Chondrocyte (in vitro differentiated cells): Measurements from ENCODE around the gene TDRD9. TPM values are rescaled to one million over a fixed set of nuclear protein-coding genes. Genes with fewer than 3 reads are reported as not detected.
A peak's percentile ranks its signal among the peaks of the same experiment; 100 is the strongest.

Experiments
- DNase-seq: peaks from one replicate; pipeline ENCODE4 v3.0.0; 2021; ENCODE audit warnings: mixed read lengths, low spot score
- H3K27ac Mint-ChIP-seq: one replicate; pipeline ENCODE4 v1.8.0; 2021; ENCODE audit warnings: mild to moderate bottlenecking, moderate library complexity, mixed read lengths; ENCODE audit not compliant: unreplicated experiment
- H3K27me3 Mint-ChIP-seq: 2 replicates; pipeline ENCODE4 v1.8.0; 2021; ENCODE audit warnings: low read depth, mixed read lengths
- H3K36me3 Mint-ChIP-seq: 2 replicates; pipeline ENCODE4 v1.8.0; 2021; ENCODE audit warnings: low read depth, mixed read lengths
- H3K4me1 Mint-ChIP-seq: 2 replicates; pipeline ENCODE4 v1.8.0; 2021; ENCODE audit warnings: low read depth, mild to moderate bottlenecking, mixed read lengths
- H3K4me3 Mint-ChIP-seq: one replicate; pipeline ENCODE4 v1.8.0; 2021; ENCODE audit warnings: mild to moderate bottlenecking, moderate library complexity, mixed read lengths; ENCODE audit not compliant: unreplicated experiment
- H3K9me3 Mint-ChIP-seq: 2 replicates; pipeline ENCODE4 v1.8.0; 2021; ENCODE audit warnings: low read depth, mixed read lengths
- total RNA-seq: library from RNA; stranded (reverse); gene quantifications from 3 replicates; pipeline ENCODE4 v1.2.1, GENCODE V29; 2021
- TF ChIP-seq, protein P1 (sequence below): fragments of 200-600 bp; sonication (generic); IDR thresholded peaks from 2 replicates; pipeline ENCODE4 v1.5.0; 2021; ENCODE audit warnings: antibody characterized with exemption, mild to moderate bottlenecking, moderate library complexity

Gene TDRD9
- total RNA-seq, 1 donor from 2014 or later, result not detected

DNA sequence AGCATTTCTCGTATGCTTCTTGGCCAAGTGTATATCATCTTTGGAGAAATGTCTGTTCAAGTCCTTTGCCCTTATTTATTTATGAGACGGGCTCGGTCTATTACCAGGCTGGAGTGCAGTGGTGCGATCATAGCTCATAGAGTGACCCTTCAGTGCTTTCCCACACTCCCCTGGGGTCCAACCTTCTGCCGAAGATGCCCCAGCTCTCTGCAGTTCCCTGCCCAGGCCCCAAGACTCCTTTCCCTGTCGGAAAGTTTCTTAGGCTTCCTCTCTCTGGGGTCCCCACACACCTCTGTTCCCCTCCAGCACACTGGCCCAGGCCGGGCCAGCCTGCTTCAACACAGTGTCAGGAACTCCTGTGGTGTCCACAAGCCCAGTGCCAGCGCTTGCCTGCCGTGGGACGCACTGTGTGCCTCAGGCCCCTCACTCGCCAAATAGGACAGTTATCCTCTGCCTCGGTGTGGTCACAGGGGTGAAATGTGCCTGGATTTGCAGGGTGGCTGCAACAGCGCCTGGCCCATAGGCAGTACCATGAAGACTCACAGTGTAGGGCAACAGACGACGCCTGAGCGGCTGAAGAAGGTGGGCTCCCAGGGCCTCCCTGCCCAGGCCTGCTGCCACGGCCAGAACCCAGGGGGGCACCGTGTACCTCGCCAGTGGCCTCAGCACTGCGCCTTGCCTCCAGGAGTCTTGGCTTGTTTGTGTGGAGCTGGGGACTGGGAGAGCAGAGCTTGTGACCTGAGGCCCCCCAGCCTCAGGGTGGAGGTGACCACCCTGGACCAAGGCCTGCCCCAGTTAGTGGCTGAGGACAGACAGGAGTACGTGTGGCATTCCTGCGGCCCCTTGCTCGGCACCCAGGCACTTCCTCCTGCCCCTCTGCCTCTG lies 152.4 kb downstream of the TDRD9 start:
- TF ChIP-seq, protein P1, sequence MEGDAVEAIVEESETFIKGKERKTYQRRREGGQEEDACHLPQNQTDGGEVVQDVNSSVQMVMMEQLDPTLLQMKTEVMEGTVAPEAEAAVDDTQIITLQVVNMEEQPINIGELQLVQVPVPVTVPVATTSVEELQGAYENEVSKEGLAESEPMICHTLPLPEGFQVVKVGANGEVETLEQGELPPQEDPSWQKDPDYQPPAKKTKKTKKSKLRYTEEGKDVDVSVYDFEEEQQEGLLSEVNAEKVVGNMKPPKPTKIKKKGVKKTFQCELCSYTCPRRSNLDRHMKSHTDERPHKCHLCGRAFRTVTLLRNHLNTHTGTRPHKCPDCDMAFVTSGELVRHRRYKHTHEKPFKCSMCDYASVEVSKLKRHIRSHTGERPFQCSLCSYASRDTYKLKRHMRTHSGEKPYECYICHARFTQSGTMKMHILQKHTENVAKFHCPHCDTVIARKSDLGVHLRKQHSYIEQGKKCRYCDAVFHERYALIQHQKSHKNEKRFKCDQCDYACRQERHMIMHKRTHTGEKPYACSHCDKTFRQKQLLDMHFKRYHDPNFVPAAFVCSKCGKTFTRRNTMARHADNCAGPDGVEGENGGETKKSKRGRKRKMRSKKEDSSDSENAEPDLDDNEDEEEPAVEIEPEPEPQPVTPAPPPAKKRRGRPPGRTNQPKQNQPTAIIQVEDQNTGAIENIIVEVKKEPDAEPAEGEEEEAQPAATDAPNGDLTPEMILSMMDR, result no peak

DNA sequence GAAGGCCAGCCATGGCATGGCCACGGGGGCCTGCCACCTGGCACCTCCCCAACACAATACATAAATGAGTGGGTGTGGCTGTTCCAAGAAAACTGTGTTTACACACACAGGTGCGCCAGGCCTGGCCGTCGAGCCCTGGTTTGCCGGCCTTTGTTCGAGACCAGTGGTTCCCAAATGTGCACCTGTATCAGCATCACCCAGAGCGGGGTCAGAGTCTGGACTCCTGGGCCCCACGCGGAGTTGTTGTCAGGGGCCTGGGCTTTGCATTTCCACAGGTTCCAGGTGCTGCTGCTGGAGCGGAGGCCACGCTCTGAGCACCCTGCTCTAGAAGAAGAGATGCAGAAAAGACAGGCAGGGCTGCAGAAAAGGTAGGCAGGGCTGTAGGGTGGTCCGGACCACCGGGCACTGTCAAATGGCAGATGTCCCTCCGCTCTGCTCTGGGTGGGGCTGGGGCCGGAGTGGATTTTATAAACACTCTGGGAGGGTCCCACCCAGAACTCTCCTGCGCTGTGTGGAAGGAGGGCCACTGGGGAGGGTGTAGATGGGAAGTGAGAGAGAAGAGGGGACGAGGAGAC lies 153.1 kb downstream of the TDRD9 start:
- TF ChIP-seq, protein P1, result no peak
- Mint-ChIP-seq H3K4me3 (no peak overlapping the region), H3K27me3 (peaks cover 30% of the 10 kb centered on the region), H3K27ac (no peak overlapping the region), H3K4me1 (peaks cover 4% of the 10 kb centered on the region), H3K36me3 (no peaks in the 10 kb centered on the region), H3K9me3 (no peaks in the 10 kb centered on the region)
- DNase-seq, result peak; percentile 59

More for the DNA sequence above, 152.4 kb downstream of the TDRD9 start:
- H3K4me1 Mint-ChIP-seq, result peaks cover 4% of the 10 kb centered on the region
- DNase-seq, result peak; percentile 84
- H3K4me3 Mint-ChIP-seq, result no peak overlapping the region
- H3K27me3 Mint-ChIP-seq, result peaks cover 35% of the 10 kb centered on the region
- no peaks in the 10 kb centered on the region for H3K36me3 Mint-ChIP-seq
- no peaks in the 10 kb centered on the region for H3K9me3 Mint-ChIP-seq
- H3K27ac Mint-ChIP-seq, result no peak overlapping the region

DNA sequence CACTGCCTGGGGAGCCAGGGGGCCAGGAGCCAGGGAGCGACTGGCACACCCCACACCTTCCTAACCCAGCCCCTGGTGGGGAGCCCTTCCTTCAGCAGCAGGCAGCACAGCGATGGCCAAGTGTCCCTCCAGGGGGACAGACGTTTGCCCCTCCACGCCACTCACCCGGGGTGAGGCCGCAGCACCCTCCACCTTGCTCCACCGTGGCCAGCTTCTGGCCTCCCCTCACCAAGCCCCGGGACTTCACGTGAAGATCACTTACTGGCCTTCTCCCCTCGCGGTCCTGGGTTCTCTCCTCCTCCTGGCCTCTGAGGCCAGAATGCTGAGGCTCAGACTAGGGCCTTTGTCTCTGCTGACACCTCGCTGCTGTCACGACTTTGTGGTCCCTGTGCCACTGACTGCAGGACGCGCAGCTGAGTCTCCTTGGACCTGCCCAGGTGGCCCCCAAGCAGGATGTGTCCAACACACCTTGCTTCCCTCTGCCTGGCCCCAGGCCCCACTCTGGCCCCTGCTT lies 153.8 kb downstream of the TDRD9 start:
- peak; percentile 85 for DNase-seq
- Mint-ChIP-seq H3K4me1 (peaks cover 4% of the 10 kb centered on the region), H3K27me3 (peaks cover 28% of the 10 kb centered on the region), H3K27ac (no peak overlapping the region), H3K9me3 (no peaks in the 10 kb centered on the region), H3K36me3 (no peaks in the 10 kb centered on the region), H3K4me3 (no peak overlapping the region)
- TF ChIP-seq, protein P1, result no peak

DNA sequence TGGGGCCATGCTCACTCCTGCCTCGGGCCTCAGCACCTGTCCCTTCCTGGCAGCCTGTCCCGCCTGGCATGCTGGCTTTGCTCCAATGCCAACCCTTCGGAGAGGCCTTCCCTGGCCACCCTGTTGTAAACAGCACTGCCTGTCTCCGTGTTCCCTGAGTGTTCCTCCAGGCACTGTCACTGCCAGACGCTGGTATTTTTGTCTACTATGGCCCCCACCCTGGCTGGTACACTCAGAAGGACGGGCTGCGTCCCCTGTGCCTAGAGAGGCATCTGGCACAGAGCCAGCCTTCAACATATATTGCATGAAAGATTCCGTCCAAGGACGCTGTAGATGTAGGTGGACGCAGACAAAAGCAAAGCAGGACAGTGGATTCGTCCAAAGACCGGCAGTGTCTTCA lies 154.6 kb downstream of the TDRD9 start:
- Mint-ChIP-seq H3K4me1 (peaks cover 2% of the 10 kb centered on the region), H3K9me3 (no peaks in the 10 kb centered on the region), H3K4me3 (no peak overlapping the region), H3K27me3 (peaks cover 30% of the 10 kb centered on the region), H3K36me3 (no peaks in the 10 kb centered on the region), H3K27ac (no peak overlapping the region)
- TF ChIP-seq, protein P1, result no peak
- DNase-seq, result peak; percentile 64

DNA sequence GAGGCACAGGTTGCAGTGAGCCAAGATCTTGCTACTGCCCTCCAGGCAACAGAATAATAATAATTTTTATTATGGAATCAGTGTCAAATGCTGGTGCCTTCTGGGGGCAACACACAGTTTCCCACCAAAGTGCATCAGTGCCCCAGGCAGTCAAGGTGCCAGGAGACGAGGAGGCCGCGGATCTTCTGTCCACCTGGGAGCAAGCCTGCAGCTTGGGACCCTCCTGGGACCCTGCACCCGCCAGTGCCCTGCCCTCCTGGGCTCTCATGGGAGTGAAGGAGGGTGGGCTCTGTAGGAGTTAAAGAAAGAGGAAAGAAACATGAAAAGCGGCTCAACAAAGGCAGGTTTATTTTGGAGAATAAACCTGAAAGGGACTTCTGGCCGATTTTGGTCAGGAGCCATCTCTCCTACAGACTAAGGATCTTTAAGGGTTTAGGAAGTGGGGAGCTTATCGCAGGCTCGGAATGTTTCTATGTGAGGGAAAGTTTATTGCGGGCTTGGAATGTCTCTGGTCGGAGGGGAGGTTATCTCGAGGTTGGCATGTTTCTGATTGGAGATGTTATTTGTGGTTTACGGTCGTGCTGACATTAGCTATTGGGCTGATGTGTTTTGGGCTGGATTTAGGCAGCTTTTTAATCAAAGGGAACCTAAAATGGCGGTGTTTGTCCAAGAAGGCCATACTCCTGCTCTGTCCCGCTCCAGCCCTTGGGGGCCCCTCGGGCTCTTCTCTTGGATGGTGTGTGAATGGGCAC lies 156.2 kb downstream of the TDRD9 start:
- H3K4me1 Mint-ChIP-seq, result no peaks in the 10 kb centered on the region
- peak; percentile 44 for DNase-seq
- H3K36me3 Mint-ChIP-seq, result no peaks in the 10 kb centered on the region
- no peak overlapping the region for H3K27ac Mint-ChIP-seq
- H3K9me3 Mint-ChIP-seq, result no peaks in the 10 kb centered on the region
- H3K4me3 Mint-ChIP-seq, result no peak overlapping the region
- peaks cover 28% of the 10 kb centered on the region for H3K27me3 Mint-ChIP-seq
- TF ChIP-seq, protein P1, result no peak
